ENCODE results near the gene PRSS12. TPM values are rescaled to one million over a fixed set of nuclear protein-coding genes. Genes with fewer than 3 reads are reported as not detected.

PRSS12 gene
- total and polyA plus RNA-seq, 9 donors: 0.35 to 5.9 (median 1.2) TPM

- Histone ChIP-seq H3K9me3 (no peaks in the 10 kb centered on the region), H3K27me3 (no peaks in the 10 kb centered on the region), H3K4me1 (ENCODE audit: insufficient read depth) (no peaks in the 10 kb centered on the region), H3K36me3 (no peaks in the 10 kb centered on the region), H3K27ac (no peak overlapping the region), H3K4me3 (no peak overlapping the region)
- intact Hi-C loops (cut with DNase I): no loop called here
- no peak for DNase-seq
- TF ChIP-seq EP300 (IDR thresholded peaks at IDR 0.05) (no peak), POLR2A (IDR thresholded peaks at IDR 0.05) (no peak)
- TF ChIP-seq, protein P1, sequence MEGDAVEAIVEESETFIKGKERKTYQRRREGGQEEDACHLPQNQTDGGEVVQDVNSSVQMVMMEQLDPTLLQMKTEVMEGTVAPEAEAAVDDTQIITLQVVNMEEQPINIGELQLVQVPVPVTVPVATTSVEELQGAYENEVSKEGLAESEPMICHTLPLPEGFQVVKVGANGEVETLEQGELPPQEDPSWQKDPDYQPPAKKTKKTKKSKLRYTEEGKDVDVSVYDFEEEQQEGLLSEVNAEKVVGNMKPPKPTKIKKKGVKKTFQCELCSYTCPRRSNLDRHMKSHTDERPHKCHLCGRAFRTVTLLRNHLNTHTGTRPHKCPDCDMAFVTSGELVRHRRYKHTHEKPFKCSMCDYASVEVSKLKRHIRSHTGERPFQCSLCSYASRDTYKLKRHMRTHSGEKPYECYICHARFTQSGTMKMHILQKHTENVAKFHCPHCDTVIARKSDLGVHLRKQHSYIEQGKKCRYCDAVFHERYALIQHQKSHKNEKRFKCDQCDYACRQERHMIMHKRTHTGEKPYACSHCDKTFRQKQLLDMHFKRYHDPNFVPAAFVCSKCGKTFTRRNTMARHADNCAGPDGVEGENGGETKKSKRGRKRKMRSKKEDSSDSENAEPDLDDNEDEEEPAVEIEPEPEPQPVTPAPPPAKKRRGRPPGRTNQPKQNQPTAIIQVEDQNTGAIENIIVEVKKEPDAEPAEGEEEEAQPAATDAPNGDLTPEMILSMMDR (IDR thresholded peaks at IDR 0.05): no peak
Measured at GRCh38 chr4:118361192-118361591, 8.4 kb upstream of the PRSS12 start.

GRCh38 chr4:118360106-118360505 lies 7.3 kb upstream of the PRSS12 start:
- no peak for DNase-seq
- 76 to 78% (median 77%) methylated on average over 3 of the region's 3 CpGs for WGBS, 3 donors
- H3K36me3 ChIP-seq: no peaks in the 10 kb centered on the region

DNA sequence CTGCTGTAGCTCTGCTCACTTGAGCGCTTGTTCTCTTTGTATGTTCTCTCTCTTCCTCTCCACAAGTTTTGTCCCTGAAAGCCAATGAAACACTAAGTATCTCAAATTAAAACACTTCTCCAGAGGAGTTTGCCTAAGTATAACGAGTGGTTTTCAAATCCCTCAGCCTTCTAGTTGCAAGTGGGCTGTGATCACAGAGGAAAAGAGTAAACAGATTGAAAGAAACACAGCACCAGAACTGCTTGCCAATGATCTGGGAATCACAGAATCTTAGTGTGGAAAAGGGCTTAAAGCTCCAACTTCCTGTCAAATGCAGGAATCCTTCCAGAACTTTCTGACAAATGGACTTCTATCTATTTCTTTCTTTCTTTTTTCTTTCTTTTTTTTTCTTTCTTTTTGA lies 4.8 kb upstream of the PRSS12 start:
- 53 to 66% (median 54%) methylated on average over 2 of the region's 2 CpGs for WGBS, 3 donors
- no peaks in the 10 kb centered on the region for H3K9me3 ChIP-seq
- no peak overlapping the region for H3K27ac ChIP-seq
- no peaks in the 10 kb centered on the region for H3K27me3 ChIP-seq
- H3K4me1 ChIP-seq (ENCODE audit: insufficient read depth): peaks cover 2% of the 10 kb centered on the region
- no peak for DNase-seq
- H3K4me3 ChIP-seq: no peak overlapping the region
- TF ChIP-seq, protein P1 (IDR thresholded peaks at IDR 0.05): no peak
- TF ChIP-seq POLR2A (IDR thresholded peaks at IDR 0.05): no peak
- no peak for TF ChIP-seq EP300 (IDR thresholded peaks at IDR 0.05)
- H3K36me3 ChIP-seq: no peaks in the 10 kb centered on the region
- intact Hi-C loops (cut with DNase I): no loop called here

More at GRCh38 chr4:118360106-118360505, 7.3 kb upstream of the PRSS12 start:
- Histone ChIP-seq H3K4me1 (ENCODE audit: insufficient read depth) (no peaks in the 10 kb centered on the region), H3K9me3 (no peaks in the 10 kb centered on the region), H3K27me3 (no peaks in the 10 kb centered on the region), H3K4me3 (no peak overlapping the region), H3K27ac (no peak overlapping the region)
- intact Hi-C loops (cut with DNase I): no loop called here
- no peak for TF ChIP-seq POLR2A (IDR thresholded peaks at IDR 0.05)
- TF ChIP-seq, protein P1 (IDR thresholded peaks at IDR 0.05): no peak
- TF ChIP-seq EP300 (IDR thresholded peaks at IDR 0.05): no peak

- H3K4me1 ChIP-seq (ENCODE audit: insufficient read depth): peaks cover 5% of the 10 kb centered on the region
- no peaks in the 10 kb centered on the region for H3K36me3 ChIP-seq
- DNase-seq: no peak
- intact Hi-C loops (cut with DNase I): no loop called here
- H3K27ac ChIP-seq: no peak overlapping the region
- 83 to 89% (median 88%) methylated on average over 1 of the region's 1 CpG for WGBS, 3 donors
- no peaks in the 10 kb centered on the region for H3K27me3 ChIP-seq
- no peak overlapping the region for H3K4me3 ChIP-seq
- H3K9me3 ChIP-seq: no peaks in the 10 kb centered on the region
- TF ChIP-seq, protein P1 (IDR thresholded peaks at IDR 0.05): no peak
- TF ChIP-seq EP300 (IDR thresholded peaks at IDR 0.05) (no peak), POLR2A (IDR thresholded peaks at IDR 0.05) (no peak)
Measured at GRCh38 chr4:118356731-118357130, 3.9 kb upstream of the PRSS12 start.

All from ovary (tissue), 9 donors.